ENCODE results near the gene IBA57. TPM values are rescaled to one million over a fixed set of nuclear protein-coding genes. Genes with fewer than 3 reads are reported as not detected.

IBA57 gene
- total RNA-seq, 2 experiments from 2014 or later: 7.5 to 8.9 TPM

GRCh38 chr1:228176461-228177182 is 11.0 kb downstream of the IBA57 start:
- ChIA-PET CTCF (interaction anchor here (0.6 kb wide), 1 partner anchor 303 kb away, joined by 3 read pairs; no protein-coding TSS in a partner anchor), POLR2A (interaction anchor here (0.6 to 1.1 kb wide), 2 partner anchors 11 to 36 kb away, joined by 3 to 4 read pairs; partner anchors contain the start of gene IBA57)
- ATAC-seq (no peak), DNase-seq (no peak)
- Mint-ChIP-seq H3K4me3 (no peak overlapping the region), H3K4me1 (ENCODE audit: low read depth) (peaks cover 6% of the 10 kb centered on the region), H3K27ac (no peak overlapping the region), H3K27me3 (ENCODE audit: low read depth) (no peaks in the 10 kb centered on the region), H3K36me3 (ENCODE audit: low read depth) (no peaks in the 10 kb centered on the region), H3K9me3 (ENCODE audit: insufficient read depth) (no peaks in the 10 kb centered on the region)

- Mint-ChIP-seq H3K4me1 (ENCODE audit: low read depth) (peaks cover 8% of the 10 kb centered on the region), H3K9me3 (ENCODE audit: insufficient read depth) (no peaks in the 10 kb centered on the region), H3K27ac (no peak overlapping the region), H3K27me3 (ENCODE audit: low read depth) (no peaks in the 10 kb centered on the region), H3K36me3 (ENCODE audit: low read depth) (no peaks in the 10 kb centered on the region), H3K4me3 (no peak overlapping the region)
- POLR2A ChIA-PET: interaction anchor here (1.1 kb wide), 1 partner anchor 36 kb away, joined by 4 read pairs; no protein-coding TSS in a partner anchor
- ATAC-seq (no peak), DNase-seq (no peak)
- CTCF ChIA-PET: interaction anchor here (0.6 kb wide), 1 partner anchor 302 kb away, joined by 3 read pairs; no protein-coding TSS in a partner anchor
Measured at GRCh38 chr1:228177183-228177475, 11.5 kb downstream of the IBA57 start.

- POLR2A ChIA-PET: interaction anchor here (0.5 kb wide), 1 partner anchor 337 kb away, joined by 3 read pairs; no protein-coding TSS in a partner anchor
- H3K27ac Mint-ChIP-seq: no peak overlapping the region
- no peaks in the 10 kb centered on the region for H3K27me3 Mint-ChIP-seq (ENCODE audit: low read depth)
- no peak for DNase-seq
- CTCF ChIA-PET: interaction anchor here (1.1 kb wide), 1 partner anchor 11 kb away, joined by 3 read pairs; no protein-coding TSS in a partner anchor
- no peaks in the 10 kb centered on the region for H3K36me3 Mint-ChIP-seq (ENCODE audit: low read depth)
- H3K4me3 Mint-ChIP-seq: no peak overlapping the region
- ATAC-seq: no peak
- peaks cover 4% of the 10 kb centered on the region for H3K4me1 Mint-ChIP-seq (ENCODE audit: low read depth)
- H3K9me3 Mint-ChIP-seq (ENCODE audit: insufficient read depth): no peaks in the 10 kb centered on the region
Measured at GRCh38 chr1:228177721-228178710, 12.4 kb downstream of the IBA57 start.

- Mint-ChIP-seq H3K36me3 (ENCODE audit: low read depth) (no peaks in the 10 kb centered on the region), H3K27me3 (ENCODE audit: low read depth) (no peaks in the 10 kb centered on the region), H3K9me3 (ENCODE audit: insufficient read depth) (no peaks in the 10 kb centered on the region), H3K4me3 (no peak overlapping the region), H3K4me1 (ENCODE audit: low read depth) (peaks cover 4% of the 10 kb centered on the region), H3K27ac (no peak overlapping the region)
- POLR2A ChIA-PET: no interaction called here
- ATAC-seq: no peak
- CTCF ChIA-PET: interaction anchor here (1.1 to 2.0 kb wide), 3 partner anchors 11 to 48 kb away, joined by 3 to 7 read pairs (median 4); no protein-coding TSS in a partner anchor
- DNase-seq: no peak
Measured at GRCh38 chr1:228178737-228179684, 13.4 kb downstream of the IBA57 start.

GRCh38 chr1:228180271-228180958 is 14.8 kb downstream of the IBA57 start:
- peaks cover 7% of the 10 kb centered on the region for H3K4me1 Mint-ChIP-seq (ENCODE audit: low read depth)
- POLR2A ChIA-PET: no interaction called here
- H3K9me3 Mint-ChIP-seq (ENCODE audit: insufficient read depth): no peaks in the 10 kb centered on the region
- H3K27ac Mint-ChIP-seq: no peak overlapping the region
- DNase-seq (no peak), ATAC-seq (peak; percentile 43)
- H3K4me3 Mint-ChIP-seq: no peak overlapping the region
- H3K36me3 Mint-ChIP-seq (ENCODE audit: low read depth): no peaks in the 10 kb centered on the region
- no peaks in the 10 kb centered on the region for H3K27me3 Mint-ChIP-seq (ENCODE audit: low read depth)
- CTCF ChIA-PET: interaction anchor here (0.6 to 2.0 kb wide), 4 partner anchors 12 to 51 kb away, joined by 3 to 7 read pairs (median 4); no protein-coding TSS in a partner anchor

- CTCF ChIA-PET: interaction anchor here (0.6 to 2.0 kb wide), 2 partner anchors 13 to 51 kb away, joined by 3 to 7 read pairs; no protein-coding TSS in a partner anchor
- POLR2A ChIA-PET: interaction anchor here (0.6 kb wide), 1 partner anchor 99 kb away, joined by 3 read pairs; no protein-coding TSS in a partner anchor
- DNase-seq: no peak
- no peaks in the 10 kb centered on the region for H3K9me3 Mint-ChIP-seq (ENCODE audit: insufficient read depth)
- no peaks in the 10 kb centered on the region for H3K27me3 Mint-ChIP-seq (ENCODE audit: low read depth)
- no peaks in the 10 kb centered on the region for H3K36me3 Mint-ChIP-seq (ENCODE audit: low read depth)
- H3K4me1 Mint-ChIP-seq (ENCODE audit: low read depth): peaks cover 14% of the 10 kb centered on the region
- H3K27ac Mint-ChIP-seq: no peak overlapping the region
- no peak for ATAC-seq
- no peak overlapping the region for H3K4me3 Mint-ChIP-seq
Measured at GRCh38 chr1:228180959-228181644, 15.5 kb downstream of the IBA57 start.

GRCh38 chr1:228181645-228182034 is 16.0 kb downstream of the IBA57 start:
- no peaks in the 10 kb centered on the region for H3K27me3 Mint-ChIP-seq (ENCODE audit: low read depth)
- no peaks in the 10 kb centered on the region for H3K36me3 Mint-ChIP-seq (ENCODE audit: low read depth)
- ChIA-PET POLR2A (interaction anchor here (0.6 kb wide), 1 partner anchor 100 kb away, joined by 3 read pairs; no protein-coding TSS in a partner anchor), CTCF (no interaction called here)
- H3K4me1 Mint-ChIP-seq (ENCODE audit: low read depth): peaks cover 14% of the 10 kb centered on the region
- no peak overlapping the region for H3K27ac Mint-ChIP-seq
- no peak overlapping the region for H3K4me3 Mint-ChIP-seq
- DNase-seq (no peak), ATAC-seq (no peak)
- no peaks in the 10 kb centered on the region for H3K9me3 Mint-ChIP-seq (ENCODE audit: insufficient read depth)

GRCh38 chr1:228182296-228183030 is 16.9 kb downstream of the IBA57 start:
- CTCF ChIA-PET: no interaction called here
- Mint-ChIP-seq H3K27me3 (ENCODE audit: low read depth) (no peaks in the 10 kb centered on the region), H3K4me1 (ENCODE audit: low read depth) (peaks cover 14% of the 10 kb centered on the region), H3K27ac (no peak overlapping the region), H3K36me3 (ENCODE audit: low read depth) (no peaks in the 10 kb centered on the region), H3K9me3 (ENCODE audit: insufficient read depth) (no peaks in the 10 kb centered on the region), H3K4me3 (no peak overlapping the region)
- ATAC-seq (no peak), DNase-seq (no peak)
- POLR2A ChIA-PET: no interaction called here

- no peak overlapping the region for H3K27ac Mint-ChIP-seq
- H3K36me3 Mint-ChIP-seq (ENCODE audit: low read depth): no peaks in the 10 kb centered on the region
- ChIA-PET POLR2A (no interaction called here), CTCF (no interaction called here)
- no peak overlapping the region for H3K4me3 Mint-ChIP-seq
- H3K27me3 Mint-ChIP-seq (ENCODE audit: low read depth): no peaks in the 10 kb centered on the region
- peaks cover 20% of the 10 kb centered on the region for H3K4me1 Mint-ChIP-seq (ENCODE audit: low read depth)
- H3K9me3 Mint-ChIP-seq (ENCODE audit: insufficient read depth): no peaks in the 10 kb centered on the region
- no peak for ATAC-seq
- DNase-seq: no peak
Measured at GRCh38 chr1:228184152-228184551, 18.5 kb downstream of the IBA57 start.

- peak overlapping the region; percentile 10 for H3K27ac Mint-ChIP-seq
- ChIA-PET CTCF (no interaction called here), POLR2A (no interaction called here)
- peak; percentile 86 for ATAC-seq
- no peaks in the 10 kb centered on the region for H3K9me3 Mint-ChIP-seq (ENCODE audit: insufficient read depth)
- H3K27me3 Mint-ChIP-seq (ENCODE audit: low read depth): no peaks in the 10 kb centered on the region
- H3K4me1 Mint-ChIP-seq (ENCODE audit: low read depth): peaks cover 18% of the 10 kb centered on the region
- peak; percentile 48 for DNase-seq
- no peak overlapping the region for H3K4me3 Mint-ChIP-seq
- no peaks in the 10 kb centered on the region for H3K36me3 Mint-ChIP-seq (ENCODE audit: low read depth)
Measured at GRCh38 chr1:228185641-228185965, 20.0 kb downstream of the IBA57 start.
